ENCODE measurements around the gene RIOK2. TPM values are rescaled to one million over a fixed set of nuclear protein-coding genes. Genes with fewer than 3 reads are reported as not detected.

Gene RIOK2
- polyA plus RNA-seq, 1 of the 3 experiments (the other 2 are of a cell fraction): 5.9 TPM

DNA sequence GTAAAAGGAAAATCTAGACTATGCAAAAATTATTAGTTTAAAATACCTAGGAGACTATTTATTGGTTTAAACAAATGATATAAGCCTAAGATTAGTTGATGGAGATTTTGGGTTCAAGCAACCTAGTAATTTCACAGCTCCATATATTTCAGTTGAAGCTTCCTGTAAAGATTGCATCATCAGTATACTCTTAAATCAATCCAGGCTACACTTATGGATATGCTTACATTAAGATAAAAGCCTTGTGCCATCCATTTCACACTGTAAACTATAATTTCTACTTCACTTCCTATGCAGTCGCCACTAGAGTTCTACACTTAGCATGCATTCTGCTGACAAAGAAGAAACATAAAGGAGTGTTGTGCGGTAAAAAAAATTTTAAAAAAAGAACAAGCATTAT is 33.3 kb downstream of the RIOK2 start:
- H3K79me2 ChIP-seq (ENCODE audit: insufficient read depth): no peaks in the 10 kb centered on the region
- ChIA-PET CTCF (interaction anchor here (0.6 to 6.4 kb wide), 7 partner anchors 11 to 535 kb away, joined by 3 to 37 read pairs (median 9); no protein-coding TSS in a partner anchor), POLR2A (no interaction called here)
- 92% methylated on average over 2 of the region's 2 CpGs for WGBS (ENCODE audit: low lambda C conversion rate)
- H3K4me1 ChIP-seq (ENCODE audit: control insufficient read depth in 1 of 2, insufficient read depth in 2 of 2, low read depth in 1 of 2, low read length in 1 of 2): no peaks in the 10 kb centered on the region
- H4K20me1 ChIP-seq (ENCODE audit: insufficient read depth): no peaks in the 10 kb centered on the region
- H3F3A ChIP-seq (replicated peaks; ENCODE audit: insufficient read depth): no peaks in the 10 kb centered on the region
- H3K36me3 ChIP-seq (replicated peaks in 1 of 2; ENCODE audit: control insufficient read depth in 1 of 2, insufficient read depth in 2 of 2, low read length in 1 of 2): no peaks in the 10 kb centered on the region
- no peaks in the 10 kb centered on the region for H3K9me2 ChIP-seq
- no peak overlapping the region for H3K27ac ChIP-seq (ENCODE audit: low read depth in 2 of 2, low read length in 1 of 2)
- no peaks in the 10 kb centered on the region for H3K27me3 ChIP-seq (ENCODE audit: insufficient read depth)
- no peak overlapping the region for H3K4me3 ChIP-seq (ENCODE audit: low read depth in 2 of 2, low read length in 1 of 2)
- no peak for DNase-seq
- TF ChIP-seq TCF12 (IDR thresholded peaks at IDR 0.05): no peak
- TF ChIP-seq, protein P1, sequence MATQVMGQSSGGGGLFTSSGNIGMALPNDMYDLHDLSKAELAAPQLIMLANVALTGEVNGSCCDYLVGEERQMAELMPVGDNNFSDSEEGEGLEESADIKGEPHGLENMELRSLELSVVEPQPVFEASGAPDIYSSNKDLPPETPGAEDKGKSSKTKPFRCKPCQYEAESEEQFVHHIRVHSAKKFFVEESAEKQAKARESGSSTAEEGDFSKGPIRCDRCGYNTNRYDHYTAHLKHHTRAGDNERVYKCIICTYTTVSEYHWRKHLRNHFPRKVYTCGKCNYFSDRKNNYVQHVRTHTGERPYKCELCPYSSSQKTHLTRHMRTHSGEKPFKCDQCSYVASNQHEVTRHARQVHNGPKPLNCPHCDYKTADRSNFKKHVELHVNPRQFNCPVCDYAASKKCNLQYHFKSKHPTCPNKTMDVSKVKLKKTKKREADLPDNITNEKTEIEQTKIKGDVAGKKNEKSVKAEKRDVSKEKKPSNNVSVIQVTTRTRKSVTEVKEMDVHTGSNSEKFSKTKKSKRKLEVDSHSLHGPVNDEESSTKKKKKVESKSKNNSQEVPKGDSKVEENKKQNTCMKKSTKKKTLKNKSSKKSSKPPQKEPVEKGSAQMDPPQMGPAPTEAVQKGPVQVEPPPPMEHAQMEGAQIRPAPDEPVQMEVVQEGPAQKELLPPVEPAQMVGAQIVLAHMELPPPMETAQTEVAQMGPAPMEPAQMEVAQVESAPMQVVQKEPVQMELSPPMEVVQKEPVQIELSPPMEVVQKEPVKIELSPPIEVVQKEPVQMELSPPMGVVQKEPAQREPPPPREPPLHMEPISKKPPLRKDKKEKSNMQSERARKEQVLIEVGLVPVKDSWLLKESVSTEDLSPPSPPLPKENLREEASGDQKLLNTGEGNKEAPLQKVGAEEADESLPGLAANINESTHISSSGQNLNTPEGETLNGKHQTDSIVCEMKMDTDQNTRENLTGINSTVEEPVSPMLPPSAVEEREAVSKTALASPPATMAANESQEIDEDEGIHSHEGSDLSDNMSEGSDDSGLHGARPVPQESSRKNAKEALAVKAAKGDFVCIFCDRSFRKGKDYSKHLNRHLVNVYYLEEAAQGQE (IDR thresholded peaks at IDR 0.05; ENCODE audit: low read depth, low read length): no peak
- TF ChIP-seq JUND (IDR thresholded peaks at IDR 0.05): no peak
- TF ChIP-seq FOXM1 (IDR thresholded peaks at IDR 0.05; ENCODE audit: low read depth): no peak
- TF ChIP-seq NRF1 (IDR thresholded peaks at IDR 0.05; ENCODE audit: low read depth, low read length): no peak
- TF ChIP-seq, protein P2, sequence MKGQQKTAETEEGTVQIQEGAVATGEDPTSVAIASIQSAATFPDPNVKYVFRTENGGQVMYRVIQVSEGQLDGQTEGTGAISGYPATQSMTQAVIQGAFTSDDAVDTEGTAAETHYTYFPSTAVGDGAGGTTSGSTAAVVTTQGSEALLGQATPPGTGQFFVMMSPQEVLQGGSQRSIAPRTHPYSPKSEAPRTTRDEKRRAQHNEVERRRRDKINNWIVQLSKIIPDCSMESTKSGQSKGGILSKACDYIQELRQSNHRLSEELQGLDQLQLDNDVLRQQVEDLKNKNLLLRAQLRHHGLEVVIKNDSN (IDR thresholded peaks at IDR 0.05; ENCODE audit: borderline replicate concordance, low read depth): no peak
- TF ChIP-seq EZH2phosphoT487 (IDR thresholded peaks at IDR 0.05; ENCODE audit: borderline replicate concordance, low read depth): no peak
- TF ChIP-seq, protein P3, sequence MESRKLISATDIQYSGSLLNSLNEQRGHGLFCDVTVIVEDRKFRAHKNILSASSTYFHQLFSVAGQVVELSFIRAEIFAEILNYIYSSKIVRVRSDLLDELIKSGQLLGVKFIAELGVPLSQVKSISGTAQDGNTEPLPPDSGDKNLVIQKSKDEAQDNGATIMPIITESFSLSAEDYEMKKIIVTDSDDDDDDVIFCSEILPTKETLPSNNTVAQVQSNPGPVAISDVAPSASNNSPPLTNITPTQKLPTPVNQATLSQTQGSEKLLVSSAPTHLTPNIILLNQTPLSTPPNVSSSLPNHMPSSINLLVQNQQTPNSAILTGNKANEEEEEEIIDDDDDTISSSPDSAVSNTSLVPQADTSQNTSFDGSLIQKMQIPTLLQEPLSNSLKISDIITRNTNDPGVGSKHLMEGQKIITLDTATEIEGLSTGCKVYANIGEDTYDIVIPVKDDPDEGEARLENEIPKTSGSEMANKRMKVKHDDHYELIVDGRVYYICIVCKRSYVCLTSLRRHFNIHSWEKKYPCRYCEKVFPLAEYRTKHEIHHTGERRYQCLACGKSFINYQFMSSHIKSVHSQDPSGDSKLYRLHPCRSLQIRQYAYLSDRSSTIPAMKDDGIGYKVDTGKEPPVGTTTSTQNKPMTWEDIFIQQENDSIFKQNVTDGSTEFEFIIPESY (IDR thresholded peaks at IDR 0.05; ENCODE audit: borderline replicate concordance, low read depth): no peak
- TF ChIP-seq POLR2AphosphoS5 (IDR thresholded peaks at IDR 0.05; ENCODE audit: low read depth, low read length): no peak
- TF ChIP-seq, protein P4, sequence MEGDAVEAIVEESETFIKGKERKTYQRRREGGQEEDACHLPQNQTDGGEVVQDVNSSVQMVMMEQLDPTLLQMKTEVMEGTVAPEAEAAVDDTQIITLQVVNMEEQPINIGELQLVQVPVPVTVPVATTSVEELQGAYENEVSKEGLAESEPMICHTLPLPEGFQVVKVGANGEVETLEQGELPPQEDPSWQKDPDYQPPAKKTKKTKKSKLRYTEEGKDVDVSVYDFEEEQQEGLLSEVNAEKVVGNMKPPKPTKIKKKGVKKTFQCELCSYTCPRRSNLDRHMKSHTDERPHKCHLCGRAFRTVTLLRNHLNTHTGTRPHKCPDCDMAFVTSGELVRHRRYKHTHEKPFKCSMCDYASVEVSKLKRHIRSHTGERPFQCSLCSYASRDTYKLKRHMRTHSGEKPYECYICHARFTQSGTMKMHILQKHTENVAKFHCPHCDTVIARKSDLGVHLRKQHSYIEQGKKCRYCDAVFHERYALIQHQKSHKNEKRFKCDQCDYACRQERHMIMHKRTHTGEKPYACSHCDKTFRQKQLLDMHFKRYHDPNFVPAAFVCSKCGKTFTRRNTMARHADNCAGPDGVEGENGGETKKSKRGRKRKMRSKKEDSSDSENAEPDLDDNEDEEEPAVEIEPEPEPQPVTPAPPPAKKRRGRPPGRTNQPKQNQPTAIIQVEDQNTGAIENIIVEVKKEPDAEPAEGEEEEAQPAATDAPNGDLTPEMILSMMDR (IDR thresholded peaks at IDR 0.05): no peak
- no peak for TF ChIP-seq MEF2A (IDR thresholded peaks at IDR 0.05; ENCODE audit: borderline replicate concordance, low read depth)
- H3K9ac ChIP-seq: no peak overlapping the region
- no peak overlapping the region for H2AFZ ChIP-seq (ENCODE audit: low read depth)
- H3K4me2 ChIP-seq: no peak overlapping the region
- H3K9me3 ChIP-seq: no peaks in the 10 kb centered on the region
